OCI-LY3 (cell line): ENCODE results near the gene HOXB9.

Source experiments
- H2AFZ ChIP-seq: fragments of 200-600, 300-600 bp; shearing (Covaris generic); 2 replicates; pipeline ENCODE4 v1.6.0; 2014; ENCODE audit warnings: antibody characterized with exemption, low read depth, low read length
- H3K27ac ChIP-seq: fragments of 200-600, 300-600 bp; sonication (generic); 2 replicates; pipeline ENCODE4 v1.5.1; 2014; ENCODE audit warnings: mild to moderate bottlenecking, low read length, moderate library complexity, mixed read lengths
- H3K27me3 ChIP-seq: fragments of 200-600, 300-600 bp; sonication (generic); 2 replicates; pipeline ENCODE4 v1.6.1; 2014; ENCODE audit warnings: low read depth, low read length, mixed read lengths
- H3K36me3 ChIP-seq: fragments of 200-600, 300-600 bp; sonication (generic); replicated peaks from 2 replicates; pipeline ENCODE3; 2014; ENCODE audit warnings: low read depth, low read length, mixed read lengths
- H3K4me1 ChIP-seq: fragments of 300-600, 200-600 bp; sonication (generic); 2 replicates; pipeline ENCODE4 v1.6.1; 2014; ENCODE audit warnings: low read length, mixed read lengths
- H3K4me2 ChIP-seq: fragments of 200-600, 300-600 bp; sonication (generic); 2 replicates; pipeline ENCODE4 v1.6.1; 2014; ENCODE audit warnings: low read length, mixed read lengths
- H3K4me3 ChIP-seq: fragments of 300-600, 200-600 bp; sonication (generic); 2 replicates; pipeline ENCODE4 v1.5.1; 2014; ENCODE audit warnings: antibody characterized with exemption, mild to moderate bottlenecking, low read length, moderate library complexity
- H3K79me2 ChIP-seq: fragments of 300-600, 200-600 bp; shearing (Covaris generic); 2 replicates; pipeline ENCODE4 v1.6.1; 2014; ENCODE audit warnings: mild to moderate bottlenecking, low read length, mixed read lengths
- H3K9ac ChIP-seq: fragments of 300-600, 200-600 bp; shearing (Covaris generic); 2 replicates; pipeline ENCODE4 v1.6.0; 2014; ENCODE audit warnings: mild to moderate bottlenecking, low read length, moderate library complexity
- H3K9me3 ChIP-seq: fragments of 200-600, 300-600 bp; shearing (Covaris generic); 2 replicates; pipeline ENCODE4 v1.6.1; 2014; ENCODE audit warnings: low read length, mixed read lengths; ENCODE audit not compliant: insufficient read depth
- H4K20me1 ChIP-seq: fragments of 200-600, 300-600 bp; sonication (generic); 2 replicates; pipeline ENCODE4 v1.6.1; 2016; ENCODE audit warnings: low read length, mixed read lengths; ENCODE audit not compliant: insufficient read depth
- CTCF ChIP-seq: fragments of 200-600, 300-600 bp; sonication (generic); IDR thresholded peaks from 2 replicates; pipeline ENCODE4 v1.5.1; 2014; ENCODE audit warnings: antibody characterized with exemption, low read length, low read depth
- EZH2phosphoT487 ChIP-seq: fragments of 200-600 bp; shearing (Covaris generic); IDR thresholded peaks from 2 replicates; pipeline ENCODE4 v1.6.1; 2018; ENCODE audit warnings: antibody characterized with exemption, mixed run types, low read depth

Gene HOXB9

GRCh38 chr17:48612854-48613691, 13.1 kb downstream of the HOXB9 start:
- Histone ChIP-seq H3K36me3 (no peaks in the 10 kb centered on the region), H3K4me2 (peak overlapping the region; percentile 96), H4K20me1 (no peaks in the 10 kb centered on the region), H3K79me2 (0 out of 2 replicates have a peak, but pooled peaks cover 3% of the 10 kb centered on the region), H3K4me1 (peaks cover 9% of the 10 kb centered on the region; the same call in 1 of the 2 replicates), H2AFZ (peak overlapping the region; percentile 89), H3K27ac (no peak overlapping the region), H3K9me3 (no peaks in the 10 kb centered on the region), H3K9ac (peak overlapping the region; percentile 90), H3K27me3 (peaks cover 28% of the 10 kb centered on the region), H3K4me3 (peak overlapping the region; percentile 85)
- TF ChIP-seq EZH2phosphoT487 (no peak), CTCF (no peak)

DNA sequence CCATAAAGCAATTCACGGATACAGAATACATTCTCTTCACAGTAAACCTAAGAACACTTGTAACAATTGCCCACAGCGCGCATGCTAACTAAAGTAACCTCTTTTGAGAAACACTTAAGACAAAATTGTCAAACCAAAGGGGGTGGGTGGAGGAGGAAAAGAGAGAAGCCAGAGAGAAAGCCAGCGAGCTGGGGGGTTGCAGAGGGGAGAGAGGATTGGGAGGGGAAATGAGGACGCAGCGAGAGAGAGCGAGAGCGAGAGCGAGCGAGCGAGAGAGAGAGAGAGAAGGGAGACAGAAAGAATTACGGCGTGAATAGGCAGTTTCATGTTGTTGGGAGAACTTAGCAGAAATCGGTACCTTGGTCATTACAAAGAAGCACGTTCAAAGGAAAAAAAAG, 13.7 kb downstream of the HOXB9 start:
- Histone ChIP-seq H3K36me3 (no peaks in the 10 kb centered on the region), H3K4me2 (peak overlapping the region; percentile 96), H3K27ac (peak overlapping the region; percentile 10; the same call in 1 of the 2 replicates), H4K20me1 (no peaks in the 10 kb centered on the region), H3K27me3 (peaks cover 22% of the 10 kb centered on the region), H2AFZ (peak overlapping the region; percentile 77), H3K9ac (peak overlapping the region; percentile 90), H3K4me3 (peak overlapping the region; percentile 85), H3K9me3 (no peaks in the 10 kb centered on the region), H3K79me2 (0 out of 2 replicates have a peak, but pooled peaks cover 3% of the 10 kb centered on the region), H3K4me1 (peaks cover 9% of the 10 kb centered on the region; the same call in 1 of the 2 replicates)
- no peak for TF ChIP-seq EZH2phosphoT487
- no peak for TF ChIP-seq CTCF

DNA sequence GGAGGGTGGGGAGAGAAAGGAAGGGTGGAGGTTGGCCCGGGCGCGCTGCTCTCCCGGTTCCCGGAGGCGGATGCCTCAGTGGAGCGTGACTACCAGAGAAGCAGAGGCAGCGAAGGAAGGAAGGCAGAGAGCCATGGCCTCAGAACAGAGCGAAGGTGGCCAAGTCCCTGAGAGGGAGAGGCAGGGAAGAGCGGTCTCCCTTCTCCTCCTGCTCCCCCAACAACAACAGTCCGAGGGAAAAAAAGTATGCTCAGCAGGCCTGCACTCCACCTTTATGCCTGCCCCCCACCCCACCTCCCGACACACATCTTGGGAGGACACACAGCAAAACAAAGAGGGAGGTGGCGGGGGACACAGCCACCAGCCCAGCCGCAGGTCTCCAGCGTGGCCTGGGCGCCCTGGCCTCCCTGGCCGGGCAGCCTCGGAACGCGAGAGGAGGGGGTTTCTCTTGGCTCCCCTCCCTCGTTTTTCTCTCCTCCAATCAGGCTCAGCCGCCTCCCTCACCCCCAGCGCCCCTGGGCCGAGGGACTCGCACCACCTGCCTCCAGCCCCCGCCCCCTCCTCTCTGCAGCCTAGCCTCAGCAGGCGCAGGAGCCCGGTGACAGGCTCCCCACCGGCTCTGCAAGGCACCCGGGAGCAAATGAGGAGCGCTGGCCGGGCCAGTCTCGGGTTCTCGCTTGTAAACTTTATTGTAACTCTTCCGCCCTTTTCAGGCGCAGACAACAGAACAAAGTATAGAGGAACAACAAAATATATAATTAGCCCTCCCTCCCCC, 14.3 kb downstream of the HOXB9 start:
- Histone ChIP-seq H3K4me2 (peak overlapping the region; percentile 96), H3K9me3 (no peaks in the 10 kb centered on the region), H3K4me3 (peak overlapping the region; percentile 85), H3K4me1 (peaks cover 9% of the 10 kb centered on the region; the same call in 1 of the 2 replicates), H3K27ac (peak overlapping the region; percentile 60), H3K9ac (peak overlapping the region; percentile 90), H2AFZ (peak overlapping the region; percentile 93; the same call in 1 of the 2 replicates), H4K20me1 (no peaks in the 10 kb centered on the region), H3K36me3 (no peaks in the 10 kb centered on the region), H3K79me2 (0 out of 2 replicates have a peak, but pooled peaks cover 3% of the 10 kb centered on the region), H3K27me3 (peaks cover 16% of the 10 kb centered on the region)
- TF ChIP-seq CTCF, result no peak
- no peak for TF ChIP-seq EZH2phosphoT487

DNA sequence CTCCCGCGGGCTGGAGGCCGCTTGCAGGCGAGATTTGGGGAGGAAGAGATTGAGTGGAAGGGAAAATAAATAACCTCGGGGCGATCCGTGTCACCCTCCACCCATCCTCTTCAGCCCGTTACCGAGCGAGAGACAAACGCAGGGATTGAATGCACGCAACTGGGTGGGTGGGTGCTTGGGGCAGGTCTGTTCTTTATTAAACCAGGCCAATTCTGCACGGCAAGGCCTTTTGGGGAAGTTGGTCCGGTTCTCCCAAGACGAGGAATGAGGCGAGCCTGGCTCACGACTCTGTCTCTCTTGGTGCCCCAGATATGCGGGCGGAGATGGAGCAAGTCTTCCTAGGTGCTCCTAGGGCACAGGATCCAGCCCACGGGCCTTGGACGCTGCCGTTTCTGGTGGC, 14.9 kb downstream of the HOXB9 start:
- Histone ChIP-seq H3K4me2 (peak overlapping the region; percentile 96), H3K9me3 (no peaks in the 10 kb centered on the region), H3K9ac (peak overlapping the region; percentile 90), H3K4me1 (peaks cover 9% of the 10 kb centered on the region; the same call in 1 of the 2 replicates), H2AFZ (peak overlapping the region; percentile 93), H3K36me3 (no peaks in the 10 kb centered on the region), H3K79me2 (0 out of 2 replicates have a peak, but pooled peaks cover 3% of the 10 kb centered on the region), H4K20me1 (no peaks in the 10 kb centered on the region), H3K4me3 (peak overlapping the region; percentile 85), H3K27ac (peak overlapping the region; percentile 60), H3K27me3 (peaks cover 10% of the 10 kb centered on the region)
- TF ChIP-seq EZH2phosphoT487 (no peak), CTCF (no peak)
